ENCODE measurements around the gene THOC2. TPM values are rescaled to one million over a fixed set of nuclear protein-coding genes. Genes with fewer than 3 reads are reported as not detected.

Gene THOC2
- total RNA-seq, 4 donors from 2014 or later: 18.2 to 51.6 (median 22.3) TPM

DNA sequence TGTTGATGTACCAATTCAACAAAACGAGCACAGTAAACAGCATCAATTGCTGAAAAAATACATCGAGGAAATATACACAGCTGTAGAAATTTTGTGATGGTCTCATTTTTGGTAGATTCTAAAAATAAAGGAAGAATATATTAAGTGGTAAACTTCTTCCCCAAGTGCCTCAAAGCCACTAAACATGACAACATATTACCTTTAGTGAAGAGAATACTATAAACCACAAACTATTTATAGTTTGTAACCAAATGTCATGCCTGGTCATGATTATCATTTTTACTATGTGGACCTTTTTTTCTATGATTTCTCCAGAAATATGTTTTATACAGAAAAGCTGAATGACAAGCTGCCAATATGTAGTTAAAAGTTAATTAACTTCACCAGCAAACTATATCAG lies 106.9 kb downstream of the THOC2 start:
- no peak for DNase-seq
- H3K36me3 ChIP-seq: peaks cover 0 to 13% of the 10 kb centered on the region in 2 donors
- intact Hi-C loops (cut with DNase I; ENCODE audit: low total_unique reads) (no loop called here), in situ Hi-C loops (cut with MboI; ENCODE audit: low sequenced_read_pairs in 4 of 4) (no loop called here)
- H3K4me3 ChIP-seq: no peak overlapping the region
- no peaks in the 10 kb centered on the region for H3K4me1 ChIP-seq
- no peaks in the 10 kb centered on the region for H3K27me3 ChIP-seq
- no peak overlapping the region for H3K27ac ChIP-seq
- TF ChIP-seq POLR2A (IDR thresholded peaks at IDR 0.05): no peak
- TF ChIP-seq, protein P1, sequence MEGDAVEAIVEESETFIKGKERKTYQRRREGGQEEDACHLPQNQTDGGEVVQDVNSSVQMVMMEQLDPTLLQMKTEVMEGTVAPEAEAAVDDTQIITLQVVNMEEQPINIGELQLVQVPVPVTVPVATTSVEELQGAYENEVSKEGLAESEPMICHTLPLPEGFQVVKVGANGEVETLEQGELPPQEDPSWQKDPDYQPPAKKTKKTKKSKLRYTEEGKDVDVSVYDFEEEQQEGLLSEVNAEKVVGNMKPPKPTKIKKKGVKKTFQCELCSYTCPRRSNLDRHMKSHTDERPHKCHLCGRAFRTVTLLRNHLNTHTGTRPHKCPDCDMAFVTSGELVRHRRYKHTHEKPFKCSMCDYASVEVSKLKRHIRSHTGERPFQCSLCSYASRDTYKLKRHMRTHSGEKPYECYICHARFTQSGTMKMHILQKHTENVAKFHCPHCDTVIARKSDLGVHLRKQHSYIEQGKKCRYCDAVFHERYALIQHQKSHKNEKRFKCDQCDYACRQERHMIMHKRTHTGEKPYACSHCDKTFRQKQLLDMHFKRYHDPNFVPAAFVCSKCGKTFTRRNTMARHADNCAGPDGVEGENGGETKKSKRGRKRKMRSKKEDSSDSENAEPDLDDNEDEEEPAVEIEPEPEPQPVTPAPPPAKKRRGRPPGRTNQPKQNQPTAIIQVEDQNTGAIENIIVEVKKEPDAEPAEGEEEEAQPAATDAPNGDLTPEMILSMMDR (IDR thresholded peaks at IDR 0.05 in 4 of 5, conservative IDR thresholded peaks at IDR 0.05 in 1 of 5): no peak
- ATAC-seq: no peak
- no peaks in the 10 kb centered on the region for H3K9me3 ChIP-seq

DNA sequence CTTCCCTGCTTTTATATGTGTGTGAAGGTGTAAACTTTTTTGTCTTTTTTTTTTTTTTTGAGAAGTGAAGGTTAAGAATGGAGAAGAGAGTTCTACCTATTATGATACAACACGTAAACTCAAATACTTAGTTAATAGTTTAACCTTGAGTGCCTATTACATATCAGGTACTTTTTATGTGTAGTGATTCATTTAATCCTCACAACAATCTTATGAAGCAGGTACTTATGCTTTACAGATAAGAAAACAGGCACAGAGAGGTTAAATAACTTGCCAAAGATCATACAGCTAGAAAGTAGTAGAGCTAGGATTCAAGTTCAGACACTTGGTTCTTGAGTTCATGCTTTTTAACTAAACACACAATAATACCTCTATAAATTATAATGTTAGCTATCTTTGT lies 107.4 kb downstream of the THOC2 start:
- intact Hi-C loops (cut with DNase I; ENCODE audit: low total_unique reads): no loop called here
- no peaks in the 10 kb centered on the region for H3K27me3 ChIP-seq
- H3K4me1 ChIP-seq: no peaks in the 10 kb centered on the region
- no peak for TF ChIP-seq POLR2A (IDR thresholded peaks at IDR 0.05)
- TF ChIP-seq, protein P1 (IDR thresholded peaks at IDR 0.05 in 4 of 5, conservative IDR thresholded peaks at IDR 0.05 in 1 of 5): no peak
- ATAC-seq (no peak), DNase-seq (no peak)
- no peaks in the 10 kb centered on the region for H3K9me3 ChIP-seq
- no peak overlapping the region for H3K4me3 ChIP-seq
- H3K27ac ChIP-seq: no peak overlapping the region
- H3K36me3 ChIP-seq: peaks cover 0 to 16% of the 10 kb centered on the region in 2 donors
- in situ Hi-C loops (cut with MboI; ENCODE audit: low sequenced_read_pairs in 4 of 4): no loop called here

GRCh38 chrX:123617007-123617406 lies 115.8 kb downstream of the THOC2 start:
- H3K27me3 ChIP-seq: no peaks in the 10 kb centered on the region
- in situ Hi-C loops (cut with MboI; ENCODE audit: low sequenced_read_pairs in 4 of 4) (no loop called here), intact Hi-C loops (cut with DNase I; ENCODE audit: low total_unique reads) (no loop called here)
- no peak for DNase-seq
- no peaks in the 10 kb centered on the region for H3K4me1 ChIP-seq
- H3K36me3 ChIP-seq: peaks cover 0 to 10% of the 10 kb centered on the region in 2 donors
- no peak overlapping the region for H3K4me3 ChIP-seq
- H3K9me3 ChIP-seq: no peaks in the 10 kb centered on the region
- no peak for ATAC-seq
- H3K27ac ChIP-seq: no peak overlapping the region
- TF ChIP-seq, protein P1 (IDR thresholded peaks at IDR 0.05 in 4 of 5, conservative IDR thresholded peaks at IDR 0.05 in 1 of 5): no peak
- TF ChIP-seq POLR2A (IDR thresholded peaks at IDR 0.05): no peak

DNA sequence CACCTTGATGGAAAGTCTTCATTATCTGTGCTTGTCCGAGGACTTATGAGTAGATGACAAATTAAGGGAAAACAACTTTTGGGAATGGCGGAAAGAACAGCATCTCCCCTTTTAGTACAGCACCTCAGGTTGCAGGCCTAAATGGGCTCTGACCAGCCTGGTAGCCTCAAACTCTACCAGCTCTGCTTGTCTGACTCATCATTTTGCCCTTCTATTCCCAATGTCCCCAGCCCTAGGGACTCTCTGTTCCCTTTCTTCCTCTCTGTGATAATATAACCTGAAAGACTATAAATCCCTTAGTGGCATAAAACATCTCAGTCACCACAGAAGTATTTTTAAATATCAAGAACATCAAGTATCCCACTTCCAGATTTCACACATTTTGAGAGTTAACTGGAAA lies 121.9 kb downstream of the THOC2 start:
- in situ Hi-C loops (cut with MboI; ENCODE audit: low sequenced_read_pairs in 4 of 4) (no loop called here), intact Hi-C loops (cut with DNase I; ENCODE audit: low total_unique reads) (no loop called here)
- no peak overlapping the region for H3K4me3 ChIP-seq
- no peaks in the 10 kb centered on the region for H3K4me1 ChIP-seq
- H3K9me3 ChIP-seq: no peaks in the 10 kb centered on the region
- no peak for DNase-seq
- ATAC-seq: no peak
- H3K36me3 ChIP-seq: no peaks in the 10 kb centered on the region
- no peaks in the 10 kb centered on the region for H3K27me3 ChIP-seq
- no peak overlapping the region for H3K27ac ChIP-seq
- TF ChIP-seq POLR2A (IDR thresholded peaks at IDR 0.05): no peak
- TF ChIP-seq, protein P1 (IDR thresholded peaks at IDR 0.05 in 4 of 5, conservative IDR thresholded peaks at IDR 0.05 in 1 of 5): no peak

GRCh38 chrX:123607806-123608205 lies 125.0 kb downstream of the THOC2 start:
- peaks cover 0 to 7% of the 10 kb centered on the region in 2 donors for H3K36me3 ChIP-seq
- no peaks in the 10 kb centered on the region for H3K4me1 ChIP-seq
- no peak for DNase-seq
- no peak for TF ChIP-seq POLR2A (IDR thresholded peaks at IDR 0.05)
- TF ChIP-seq, protein P1 (IDR thresholded peaks at IDR 0.05 in 4 of 5, conservative IDR thresholded peaks at IDR 0.05 in 1 of 5): no peak
- ATAC-seq: no peak
- no peaks in the 10 kb centered on the region for H3K9me3 ChIP-seq
- H3K4me3 ChIP-seq: no peak overlapping the region
- no peaks in the 10 kb centered on the region for H3K27me3 ChIP-seq
- intact Hi-C loops (cut with DNase I; ENCODE audit: low total_unique reads) (no loop called here), in situ Hi-C loops (cut with MboI; ENCODE audit: low sequenced_read_pairs in 4 of 4) (no loop called here)
- H3K27ac ChIP-seq: no peak overlapping the region
